ENCODE data around the gene HOXA6. TPM values are rescaled to one million over a fixed set of nuclear protein-coding genes. Genes with fewer than 3 reads are reported as not detected.

Gene HOXA6
- total and polyA plus RNA-seq, 10 of the 15 experiments (the other 5 are each of a cell fraction or from before 2014, with no cell fraction given), result 0.08 TPM; not detected in 9

- Histone ChIP-seq H3K4me1 (ENCODE audit: control insufficient read depth, insufficient read depth, low read length) (peaks cover 6% of the 10 kb centered on the region), H3K27ac (ENCODE audit: control insufficient read depth, insufficient read depth) (no peak overlapping the region), H3K27me3 (replicated peaks in 1 of 2; ENCODE audit: control insufficient read depth in 2 of 2, insufficient read depth in 2 of 2, low read length in 1 of 2) (peaks cover 2 to 9% of the 10 kb centered on the region in 2 experiments), H3K4me2 (ENCODE audit: control insufficient read depth, insufficient read depth) (peak overlapping the region; percentile 94), H2AFZ (ENCODE audit: control insufficient read depth, low read depth, low read length) (peak overlapping the region; percentile 82), H3K79me2 (ENCODE audit: control insufficient read depth, insufficient read depth, low read length) (no peaks in the 10 kb centered on the region), H3K9me3 (replicated peaks; ENCODE audit: control insufficient read depth, insufficient read depth, low read length) (no peaks in the 10 kb centered on the region), H4K20me1 (ENCODE audit: control insufficient read depth, insufficient read depth) (no peaks in the 10 kb centered on the region), H3K36me3 (ENCODE audit: control insufficient read depth in 2 of 2, insufficient read depth in 2 of 2, low read length in 1 of 2) (no peaks in the 10 kb centered on the region), H3K9ac (ENCODE audit: control insufficient read depth, insufficient read depth, low read length) (peak overlapping the region; percentile 56), H3K4me3 (peak overlapping the region; percentile 92)
- ChIA-PET CTCF (interaction anchor here (0.6 to 2.2 kb wide), 12 partner anchors 8 to 416 kb away, joined by 3 to 10 read pairs (median 4); partner anchors contain the start of gene HOXA3), RAD21 (ENCODE audit: unreplicated experiment) (interaction anchor here (0.6 to 2.4 kb wide), 19 partner anchors 8 to 407 kb away, joined by 3 to 23 read pairs (median 4); partner anchors contain the start of genes HOXA4 and SKAP2), SMC1A (ENCODE audit: uncharacterized antibody, unreplicated experiment) (interaction anchor here (0.6 to 7.9 kb wide), 13 partner anchors 11 to 416 kb away, joined by 3 to 110 read pairs (median 4); no protein-coding TSS in a partner anchor), POLR2A (interaction anchor here (0.6 to 2.5 kb wide), 9 partner anchors 11 to 908 kb away, joined by 3 to 15 read pairs (median 4); partner anchors contain the start of gene SKAP2)
- in situ Hi-C loops (cut with MboI), result no loop called here
- intact Hi-C loops (cut with micrococcal nuclease; ENCODE audit: unreplicated experiment), result loop anchor here (2.0 kb wide), 1 partner anchor 240 kb away; no protein-coding TSS in a partner anchor
- no peak for FAIRE-seq
- DNase-seq (ENCODE audit: low read depth, low spot score), result no peak
- WGBS (ENCODE audit: insufficient coverage, insufficient replicate concordance, low lambda C conversion rate, missing lambda C conversion rate), result 1% methylated on average over 41 of the region's 41 CpGs
- ATAC-seq, result peak; percentile 50
- BruUV-seq (replicated peaks), result no TSS peak
- TF ChIP-seq MEF2A (IDR thresholded peaks at IDR 0.05; ENCODE audit: insufficient read depth, low read depth, low read length) (no peak), ZNF687 (IDR thresholded peaks at IDR 0.05) (peak; percentile 29; the same call in 1 of the 2 replicates), KDM1A (IDR thresholded peaks at IDR 0.05; ENCODE audit: borderline replicate concordance) (no peak), MEF2B (IDR thresholded peaks at IDR 0.05; ENCODE audit: partially characterized antibody, poor library complexity, severe bottlenecking) (peak; percentile 12), BACH1 (IDR thresholded peaks at IDR 0.05; ENCODE audit: borderline replicate concordance) (peak; percentile 57; the same call in 1 of the 2 replicates), SPI1 (IDR thresholded peaks at IDR 0.05; ENCODE audit: borderline replicate concordance, insufficient read depth, low read depth, low read length) (peak; percentile 6; the same call in 1 of the 2 replicates), TARDBP (IDR thresholded peaks at IDR 0.05; ENCODE audit: borderline replicate concordance) (no peak), FOS (IDR thresholded peaks at IDR 0.05; ENCODE audit: borderline replicate concordance, extremely low read depth, insufficient read length) (no peak), ESRRA (IDR thresholded peaks at IDR 0.05; ENCODE audit: low read length) (no peak), FOXM1 (IDR thresholded peaks at IDR 0.05; ENCODE audit: low read depth, low read length) (no peak), ATF2 (IDR thresholded peaks at IDR 0.05; ENCODE audit: low read length) (no peak)
Measured at GRCh38 chr7:27096768-27097514, 50.6 kb downstream of the HOXA6 start.

All from GM12878 (cell line).